ENCODE data around the gene MYO1D. TPM values are rescaled to one million over a fixed set of nuclear protein-coding genes. Genes with fewer than 3 reads are reported as not detected.

MYO1D gene
- total and polyA plus RNA-seq, 11 donors, result 3.3 to 15.5 (median 8.9) TPM

DNA sequence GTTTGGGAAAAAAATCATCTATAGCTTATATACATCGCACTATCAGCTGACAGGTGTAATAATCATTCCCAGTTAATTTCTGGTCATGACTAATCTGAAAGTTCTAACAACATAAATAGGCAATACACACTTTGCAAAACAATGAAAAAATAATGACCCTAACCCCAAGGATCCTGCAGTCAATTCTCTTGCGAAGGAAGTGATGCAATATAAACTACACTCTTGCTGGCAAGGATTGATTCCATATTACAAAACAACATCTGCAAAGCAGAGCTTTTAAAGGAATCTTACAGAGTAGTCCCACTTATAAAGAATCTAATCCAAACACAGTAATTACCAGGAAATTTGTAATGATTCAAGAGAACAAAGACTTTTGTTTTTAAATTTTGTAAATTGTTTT, 73.4 kb downstream of the MYO1D start:
- Histone ChIP-seq H3K9me3 (no peaks in the 10 kb centered on the region), H3K36me3 (no peaks in the 10 kb centered on the region), H3K27me3 (no peaks in the 10 kb centered on the region), H3K4me1 (peaks cover 0 to 31% (median 0%) of the 10 kb centered on the region in 12 donors), H3K27ac (no peak overlapping the region), H3K4me3 (no peak overlapping the region)
- ATAC-seq (no peak), DNase-seq (no peak)
- TF ChIP-seq, protein P1, sequence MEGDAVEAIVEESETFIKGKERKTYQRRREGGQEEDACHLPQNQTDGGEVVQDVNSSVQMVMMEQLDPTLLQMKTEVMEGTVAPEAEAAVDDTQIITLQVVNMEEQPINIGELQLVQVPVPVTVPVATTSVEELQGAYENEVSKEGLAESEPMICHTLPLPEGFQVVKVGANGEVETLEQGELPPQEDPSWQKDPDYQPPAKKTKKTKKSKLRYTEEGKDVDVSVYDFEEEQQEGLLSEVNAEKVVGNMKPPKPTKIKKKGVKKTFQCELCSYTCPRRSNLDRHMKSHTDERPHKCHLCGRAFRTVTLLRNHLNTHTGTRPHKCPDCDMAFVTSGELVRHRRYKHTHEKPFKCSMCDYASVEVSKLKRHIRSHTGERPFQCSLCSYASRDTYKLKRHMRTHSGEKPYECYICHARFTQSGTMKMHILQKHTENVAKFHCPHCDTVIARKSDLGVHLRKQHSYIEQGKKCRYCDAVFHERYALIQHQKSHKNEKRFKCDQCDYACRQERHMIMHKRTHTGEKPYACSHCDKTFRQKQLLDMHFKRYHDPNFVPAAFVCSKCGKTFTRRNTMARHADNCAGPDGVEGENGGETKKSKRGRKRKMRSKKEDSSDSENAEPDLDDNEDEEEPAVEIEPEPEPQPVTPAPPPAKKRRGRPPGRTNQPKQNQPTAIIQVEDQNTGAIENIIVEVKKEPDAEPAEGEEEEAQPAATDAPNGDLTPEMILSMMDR (IDR thresholded peaks at IDR 0.05), result no peak
- TF ChIP-seq POLR2A (IDR thresholded peaks at IDR 0.05), result no peak
- intact Hi-C loops (cut with DNase I), result no loop called here
- 65 to 83% (median 75%) methylated on average over 2 of the region's 2 CpGs for WGBS, 4 donors

DNA sequence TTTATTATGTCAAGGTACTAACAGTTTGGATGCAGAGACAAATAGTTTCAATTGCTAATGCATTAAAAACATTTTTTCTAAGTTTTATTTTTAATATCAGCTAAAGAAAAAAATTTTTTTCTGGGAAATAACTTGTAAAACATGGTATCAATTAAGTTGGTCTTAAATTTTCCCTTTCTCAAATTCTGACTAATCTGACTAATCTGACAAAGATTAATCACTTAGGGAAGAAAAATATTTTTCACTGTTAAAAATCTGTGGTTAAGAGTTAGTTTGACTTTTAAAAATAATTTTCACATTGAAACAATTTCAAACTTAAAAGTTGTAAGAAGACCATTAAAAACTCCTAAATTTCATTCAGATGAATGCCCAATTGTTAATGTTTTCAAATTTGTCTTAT, 74.6 kb downstream of the MYO1D start:
- H3K27ac ChIP-seq, result no peak overlapping the region
- no peak for TF ChIP-seq POLR2A (IDR thresholded peaks at IDR 0.05)
- TF ChIP-seq, protein P1 (IDR thresholded peaks at IDR 0.05), result no peak
- H3K4me1 ChIP-seq, result peaks cover 0 to 39% (median 0%) of the 10 kb centered on the region in 12 donors
- no peaks in the 10 kb centered on the region for H3K27me3 ChIP-seq
- H3K4me3 ChIP-seq, result no peak overlapping the region
- intact Hi-C loops (cut with DNase I), result no loop called here
- ATAC-seq (no peak), DNase-seq (no peak)
- no peaks in the 10 kb centered on the region for H3K9me3 ChIP-seq
- H3K36me3 ChIP-seq, result no peaks in the 10 kb centered on the region

DNA sequence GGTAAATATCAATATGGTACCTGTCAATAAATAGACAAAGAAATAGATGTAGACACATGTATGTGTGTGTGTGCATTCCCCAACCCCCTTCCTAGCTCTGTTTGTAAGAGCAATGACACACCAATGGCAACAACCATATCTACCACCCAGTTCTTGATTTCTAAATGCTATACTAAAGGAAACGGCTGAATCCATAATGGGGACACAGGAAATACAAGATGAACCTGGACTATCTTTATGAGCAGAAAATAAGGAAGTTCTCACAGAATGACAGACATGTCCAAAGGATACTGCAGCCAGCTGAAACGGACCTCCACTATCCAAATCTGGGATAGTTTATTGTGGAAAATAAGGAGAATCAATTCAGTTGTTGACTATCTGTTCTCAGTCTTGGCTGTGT, 75.3 kb downstream of the MYO1D start:
- DNase-seq, result no peak
- no peak overlapping the region for H3K4me3 ChIP-seq
- ATAC-seq, result no peak
- TF ChIP-seq POLR2A (IDR thresholded peaks at IDR 0.05), result no peak
- TF ChIP-seq, protein P1 (IDR thresholded peaks at IDR 0.05), result no peak
- no peaks in the 10 kb centered on the region for H3K27me3 ChIP-seq
- H3K4me1 ChIP-seq, result peaks cover 0 to 39% (median 0%) of the 10 kb centered on the region in 12 donors
- intact Hi-C loops (cut with DNase I), result no loop called here
- H3K27ac ChIP-seq, result no peak overlapping the region
- 78 to 82% (median 80%) methylated on average over 2 of the region's 2 CpGs for WGBS, 4 donors
- H3K36me3 ChIP-seq, result no peaks in the 10 kb centered on the region
- H3K9me3 ChIP-seq, result no peaks in the 10 kb centered on the region

DNA sequence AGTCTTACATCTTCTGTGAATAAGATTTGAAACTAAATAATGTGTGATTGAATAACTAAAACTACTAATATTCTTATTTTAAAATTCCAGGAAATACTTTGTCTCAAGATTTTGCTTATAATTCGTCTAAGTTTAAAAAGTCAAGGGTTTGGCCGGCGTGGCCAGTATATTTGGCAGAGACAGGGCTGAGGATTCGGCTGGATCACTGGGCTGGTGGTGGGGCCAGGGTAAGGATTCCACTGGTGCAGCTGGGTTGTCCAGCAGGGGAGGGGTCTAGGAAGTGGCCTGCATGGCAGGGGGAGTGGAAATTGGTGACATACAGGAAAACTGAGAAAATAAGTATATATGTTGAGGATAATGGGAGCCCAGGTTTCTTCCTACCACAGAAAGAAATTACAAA, 75.7 kb downstream of the MYO1D start:
- Histone ChIP-seq H3K4me3 (peak overlapping the region in 1 of 12 donors; percentile 15), H3K27me3 (no peaks in the 10 kb centered on the region), H3K36me3 (no peaks in the 10 kb centered on the region), H3K27ac (peak overlapping the region in 1 of 12 donors; percentile 17), H3K9me3 (no peaks in the 10 kb centered on the region), H3K4me1 (peaks cover 0 to 39% (median 0%) of the 10 kb centered on the region in 12 donors)
- WGBS, 4 donors, result 69 to 89% (median 75%) methylated on average over 4 of the region's 4 CpGs
- DNase-seq, result peak in 1 of 5 donors; percentile 29
- no peak for ATAC-seq
- intact Hi-C loops (cut with DNase I), result no loop called here
- TF ChIP-seq, protein P1 (IDR thresholded peaks at IDR 0.05), result no peak
- no peak for TF ChIP-seq POLR2A (IDR thresholded peaks at IDR 0.05)
